ENCODE results near the gene ALAS2.
"Not testable (repeated sequence)": the region's sequence is repeated elsewhere in the genome, so short reads cannot be mapped to it uniquely, and the experiment has no call there.

The ALAS2 gene

GRCh38 chrX:55006827-55007621 is 23.8 kb downstream of the ALAS2 start:
- no peak for DNase-seq (ENCODE audit: low read depth)

GRCh38 chrX:55005256-55005655 is 25.5 kb downstream of the ALAS2 start:
- no peak for DNase-seq (ENCODE audit: low read depth)

GRCh38 chrX:55004231-55004630 is 26.5 kb downstream of the ALAS2 start:
- no peak for DNase-seq (ENCODE audit: low read depth)

GRCh38 chrX:54999717-55000598 is 30.8 kb downstream of the ALAS2 start, which contains the start of gene APEX2:
APEX2 (plus strand) TSS chrX:55000363; CDS start chrX:55000423, 60 bp downstream.
- peak; percentile 92 for DNase-seq (ENCODE audit: low read depth)

GRCh38 chrX:54995621-54996020 is 35.2 kb downstream of the ALAS2 start:
- no peak for DNase-seq (ENCODE audit: low read depth)

GRCh38 chrX:54994668-54995351 is 36.0 kb downstream of the ALAS2 start:
- DNase-seq (ENCODE audit: low read depth) = no peak

GRCh38 chrX:54994099-54994498 is 36.7 kb downstream of the ALAS2 start, which contains the start of gene PFKFB1:
PFKFB1 (minus strand) TSS chrX:54994188; CDS start chrX:54994007, 181 bp downstream.
- no peak for DNase-seq (ENCODE audit: low read depth)

GRCh38 chrX:54992911-54993622 is 37.7 kb downstream of the ALAS2 start:
- no peak for DNase-seq (ENCODE audit: low read depth)

- no peak for DNase-seq (ENCODE audit: low read depth)
Observed at GRCh38 chrX:54991706-54992105, 39.1 kb downstream of the ALAS2 start.

GRCh38 chrX:54983306-54983705 is 47.5 kb downstream of the ALAS2 start:
- not testable (repeated sequence) for DNase-seq (ENCODE audit: low read depth)

GRCh38 chrX:54980334-54980733 is 50.4 kb downstream of the ALAS2 start:
- DNase-seq (ENCODE audit: low read depth) = no peak

GRCh38 chrX:54979432-54979831 is 51.3 kb downstream of the ALAS2 start:
- no peak for DNase-seq (ENCODE audit: low read depth)

- DNase-seq (ENCODE audit: low read depth) = peak; percentile 66
Observed at GRCh38 chrX:54978448-54978847, 52.3 kb downstream of the ALAS2 start.

GRCh38 chrX:54977387-54977786 is 53.4 kb downstream of the ALAS2 start:
- DNase-seq (ENCODE audit: low read depth) = no peak

GRCh38 chrX:54964766-54965497 is 65.8 kb downstream of the ALAS2 start:
- DNase-seq (ENCODE audit: low read depth) = no peak

GRCh38 chrX:54961750-54962149 is 69.0 kb downstream of the ALAS2 start:
- no peak for DNase-seq (ENCODE audit: low read depth)
